Measurements from ENCODE around the gene IL17B.
A peak's percentile ranks its signal among the peaks of the same experiment; 100 is the strongest.

The IL17B gene

GRCh38 chr5:149425729-149426128 lies 46.6 kb upstream of the IL17B start:
- Histone ChIP-seq H3K27me3 (ENCODE audit: control insufficient read depth in 3 of 3, insufficient read depth in 3 of 3, low read depth in 1 of 3, low read length in 3 of 3) (no peaks in the 10 kb centered on the region), H3K9me3 (replicated peaks in 1 of 2; ENCODE audit: control insufficient read depth in 2 of 2, insufficient read depth in 1 of 2, low read depth in 1 of 2, low read length in 2 of 2) (no peaks in the 10 kb centered on the region), H2BK120ac (ENCODE audit: low read depth, low read length) (no peak overlapping the region), H3K4me3 (ENCODE audit: low read length in 2 of 2) (no peak overlapping the region), H3K4me1 (ENCODE audit: control insufficient read depth in 2 of 2, insufficient read depth in 1 of 2, low read depth in 1 of 2, low read length in 2 of 2) (peaks cover 27 to 30% of the 10 kb centered on the region in 2 donors), H4K8ac (ENCODE audit: low read depth, low read length) (no peak overlapping the region), H2BK5ac (ENCODE audit: low read length) (no peak overlapping the region), H3K18ac (ENCODE audit: low read length) (no peak overlapping the region), H3K4ac (ENCODE audit: low read length) (no peak overlapping the region), H2BK12ac (ENCODE audit: low read length) (no peak overlapping the region), H3K4me2 (ENCODE audit: insufficient read depth, low read length, poor library complexity, severe bottlenecking) (no peak overlapping the region), H3K27ac (replicated peaks; ENCODE audit: low read length) (no peak overlapping the region), H2BK15ac (ENCODE audit: low read length) (no peak overlapping the region), H4K91ac (ENCODE audit: low read depth, low read length, poor library complexity) (no peak overlapping the region), H3K36me3 (replicated peaks in 1 of 2; ENCODE audit: control insufficient read depth in 2 of 2, insufficient read depth in 2 of 2, low read length in 2 of 2) (no peaks in the 10 kb centered on the region), H3K79me1 (ENCODE audit: low read depth, low read length) (no peaks in the 10 kb centered on the region), H2AK5ac (ENCODE audit: low read depth, low read length) (no peak overlapping the region), H3K14ac (ENCODE audit: low read length) (no peak overlapping the region), H3K9ac (ENCODE audit: low read depth, low read length, poor library complexity) (no peak overlapping the region), H2AFZ (ENCODE audit: low read length) (no peak overlapping the region), H3K23ac (ENCODE audit: low read depth, low read length, poor library complexity) (no peak overlapping the region)
- no CpG with 5 or more reads among the region's 4 CpGs for WGBS, 2 donors (ENCODE audit: extremely low coverage in 2 of 2, insufficient read length in 2 of 2, insufficient replicate concordance in 1 of 2)
- DNase-seq (ENCODE audit: low spot score) = no peak

GRCh38 chr5:149424371-149425315 lies 45.6 kb upstream of the IL17B start:
- no peaks in the 10 kb centered on the region for H3K79me1 ChIP-seq (ENCODE audit: low read depth, low read length)
- H3K27me3 ChIP-seq (ENCODE audit: control insufficient read depth in 3 of 3, insufficient read depth in 3 of 3, low read depth in 1 of 3, low read length in 3 of 3) = no peaks in the 10 kb centered on the region
- no peaks in the 10 kb centered on the region for H3K9me3 ChIP-seq (replicated peaks in 1 of 2; ENCODE audit: control insufficient read depth in 2 of 2, insufficient read depth in 1 of 2, low read depth in 1 of 2, low read length in 2 of 2)
- H4K8ac ChIP-seq (ENCODE audit: low read depth, low read length) = no peak overlapping the region
- no peak overlapping the region for H3K14ac ChIP-seq (ENCODE audit: low read length)
- no peak for DNase-seq (ENCODE audit: low spot score)
- no CpG with 5 or more reads among the region's 10 CpGs for WGBS, 2 donors (ENCODE audit: extremely low coverage in 2 of 2, insufficient read length in 2 of 2, insufficient replicate concordance in 1 of 2)
- H2BK15ac ChIP-seq (ENCODE audit: low read length) = peak overlapping the region; percentile 41
- no peak overlapping the region for H2AK5ac ChIP-seq (ENCODE audit: low read depth, low read length)
- no peak overlapping the region for H2BK5ac ChIP-seq (ENCODE audit: low read length)
- H2AFZ ChIP-seq (ENCODE audit: low read length) = no peak overlapping the region
- no peak overlapping the region for H3K9ac ChIP-seq (ENCODE audit: low read depth, low read length, poor library complexity)
- no peak overlapping the region for H3K4ac ChIP-seq (ENCODE audit: low read length)
- no peak overlapping the region for H3K27ac ChIP-seq (replicated peaks; ENCODE audit: low read length)
- peaks cover 27 to 33% of the 10 kb centered on the region in 2 donors for H3K4me1 ChIP-seq (ENCODE audit: control insufficient read depth in 2 of 2, insufficient read depth in 1 of 2, low read depth in 1 of 2, low read length in 2 of 2)
- no peaks in the 10 kb centered on the region for H3K36me3 ChIP-seq (replicated peaks in 1 of 2; ENCODE audit: control insufficient read depth in 2 of 2, insufficient read depth in 2 of 2, low read length in 2 of 2)
- H3K4me3 ChIP-seq (ENCODE audit: low read length in 2 of 2) = no peak overlapping the region
- no peak overlapping the region for H4K91ac ChIP-seq (ENCODE audit: low read depth, low read length, poor library complexity)
- H3K23ac ChIP-seq (ENCODE audit: low read depth, low read length, poor library complexity) = no peak overlapping the region
- H3K4me2 ChIP-seq (ENCODE audit: insufficient read depth, low read length, poor library complexity, severe bottlenecking) = no peak overlapping the region
- H2BK120ac ChIP-seq (ENCODE audit: low read depth, low read length) = peak overlapping the region; percentile 50
- no peak overlapping the region for H2BK12ac ChIP-seq (ENCODE audit: low read length)
- H3K18ac ChIP-seq (ENCODE audit: low read length) = no peak overlapping the region

GRCh38 chr5:149423794-149424268 lies 44.7 kb upstream of the IL17B start:
- H2BK5ac ChIP-seq (ENCODE audit: low read length) = no peak overlapping the region
- H3K23ac ChIP-seq (ENCODE audit: low read depth, low read length, poor library complexity) = no peak overlapping the region
- peak overlapping the region; percentile 24 for H3K18ac ChIP-seq (ENCODE audit: low read length)
- no peak overlapping the region for H3K4me2 ChIP-seq (ENCODE audit: insufficient read depth, low read length, poor library complexity, severe bottlenecking)
- no CpG with 5 or more reads among the region's 7 CpGs for WGBS, 2 donors (ENCODE audit: extremely low coverage in 2 of 2, insufficient read length in 2 of 2, insufficient replicate concordance in 1 of 2)
- no peak overlapping the region for H3K14ac ChIP-seq (ENCODE audit: low read length)
- H3K9me3 ChIP-seq (replicated peaks in 1 of 2; ENCODE audit: control insufficient read depth in 2 of 2, insufficient read depth in 1 of 2, low read depth in 1 of 2, low read length in 2 of 2) = no peaks in the 10 kb centered on the region
- no peak overlapping the region for H2AK5ac ChIP-seq (ENCODE audit: low read depth, low read length)
- H3K27ac ChIP-seq (replicated peaks; ENCODE audit: low read length) = no peak overlapping the region
- H2BK120ac ChIP-seq (ENCODE audit: low read depth, low read length) = no peak overlapping the region
- H2BK15ac ChIP-seq (ENCODE audit: low read length) = peak overlapping the region; percentile 41
- H3K4me1 ChIP-seq (ENCODE audit: control insufficient read depth in 2 of 2, insufficient read depth in 1 of 2, low read depth in 1 of 2, low read length in 2 of 2) = peaks cover 27 to 31% of the 10 kb centered on the region in 2 donors
- no peak overlapping the region for H3K9ac ChIP-seq (ENCODE audit: low read depth, low read length, poor library complexity)
- no peak overlapping the region for H2BK12ac ChIP-seq (ENCODE audit: low read length)
- no peak overlapping the region for H3K4me3 ChIP-seq (ENCODE audit: low read length in 2 of 2)
- H3K4ac ChIP-seq (ENCODE audit: low read length) = no peak overlapping the region
- no peaks in the 10 kb centered on the region for H3K79me1 ChIP-seq (ENCODE audit: low read depth, low read length)
- H2AFZ ChIP-seq (ENCODE audit: low read length) = peak overlapping the region; percentile 48
- no peaks in the 10 kb centered on the region for H3K27me3 ChIP-seq (ENCODE audit: control insufficient read depth in 3 of 3, insufficient read depth in 3 of 3, low read depth in 1 of 3, low read length in 3 of 3)
- H4K91ac ChIP-seq (ENCODE audit: low read depth, low read length, poor library complexity) = no peak overlapping the region
- H3K36me3 ChIP-seq (replicated peaks in 1 of 2; ENCODE audit: control insufficient read depth in 2 of 2, insufficient read depth in 2 of 2, low read length in 2 of 2) = no peaks in the 10 kb centered on the region
- no peak overlapping the region for H4K8ac ChIP-seq (ENCODE audit: low read depth, low read length)
- DNase-seq (ENCODE audit: low spot score) = no peak

- Histone ChIP-seq H2AK5ac (ENCODE audit: low read depth, low read length) (no peak overlapping the region), H2BK5ac (ENCODE audit: low read length) (no peak overlapping the region), H4K8ac (ENCODE audit: low read depth, low read length) (no peak overlapping the region), H3K79me1 (ENCODE audit: low read depth, low read length) (no peaks in the 10 kb centered on the region), H3K14ac (ENCODE audit: low read length) (no peak overlapping the region), H3K27ac (replicated peaks; ENCODE audit: low read length) (no peak overlapping the region), H3K9ac (ENCODE audit: low read depth, low read length, poor library complexity) (no peak overlapping the region), H3K18ac (ENCODE audit: low read length) (peak overlapping the region; percentile 23), H2BK12ac (ENCODE audit: low read length) (no peak overlapping the region), H2AFZ (ENCODE audit: low read length) (peak overlapping the region; percentile 86), H3K4ac (ENCODE audit: low read length) (no peak overlapping the region), H3K4me3 (ENCODE audit: low read length in 2 of 2) (peak overlapping the region in 1 of 2 donors; percentile 19), H3K36me3 (replicated peaks in 1 of 2; ENCODE audit: control insufficient read depth in 2 of 2, insufficient read depth in 2 of 2, low read length in 2 of 2) (no peaks in the 10 kb centered on the region), H3K9me3 (replicated peaks in 1 of 2; ENCODE audit: control insufficient read depth in 2 of 2, insufficient read depth in 1 of 2, low read depth in 1 of 2, low read length in 2 of 2) (no peaks in the 10 kb centered on the region), H3K23ac (ENCODE audit: low read depth, low read length, poor library complexity) (no peak overlapping the region), H3K4me1 (ENCODE audit: control insufficient read depth in 2 of 2, insufficient read depth in 1 of 2, low read depth in 1 of 2, low read length in 2 of 2) (peaks cover 27 to 29% of the 10 kb centered on the region in 2 donors), H2BK15ac (ENCODE audit: low read length) (no peak overlapping the region), H3K27me3 (ENCODE audit: control insufficient read depth in 3 of 3, insufficient read depth in 3 of 3, low read depth in 1 of 3, low read length in 3 of 3) (no peaks in the 10 kb centered on the region), H3K4me2 (ENCODE audit: insufficient read depth, low read length, poor library complexity, severe bottlenecking) (no peak overlapping the region), H2BK120ac (ENCODE audit: low read depth, low read length) (no peak overlapping the region), H4K91ac (ENCODE audit: low read depth, low read length, poor library complexity) (no peak overlapping the region)
- DNase-seq (ENCODE audit: low spot score) = no peak
- WGBS, 2 donors (ENCODE audit: extremely low coverage in 2 of 2, insufficient read length in 2 of 2, insufficient replicate concordance in 1 of 2) = no CpG with 5 or more reads among the region's 9 CpGs
These were observed 44.1 kb upstream of the IL17B start for GRCh38 chr5:149423049-149423793.
